Right forelimb (tissue), 1 donor: Measurements from ENCODE around the gene TREH.
"Not testable (repeated sequence)": the region's sequence is repeated elsewhere in the genome, so short reads cannot be mapped to it uniquely, and the experiment has no call there.

Experiments
- DNase-seq: peaks from one replicate; pipeline ENCODE4 v3.0.0-alpha.2; 2018

TREH gene, protein sequence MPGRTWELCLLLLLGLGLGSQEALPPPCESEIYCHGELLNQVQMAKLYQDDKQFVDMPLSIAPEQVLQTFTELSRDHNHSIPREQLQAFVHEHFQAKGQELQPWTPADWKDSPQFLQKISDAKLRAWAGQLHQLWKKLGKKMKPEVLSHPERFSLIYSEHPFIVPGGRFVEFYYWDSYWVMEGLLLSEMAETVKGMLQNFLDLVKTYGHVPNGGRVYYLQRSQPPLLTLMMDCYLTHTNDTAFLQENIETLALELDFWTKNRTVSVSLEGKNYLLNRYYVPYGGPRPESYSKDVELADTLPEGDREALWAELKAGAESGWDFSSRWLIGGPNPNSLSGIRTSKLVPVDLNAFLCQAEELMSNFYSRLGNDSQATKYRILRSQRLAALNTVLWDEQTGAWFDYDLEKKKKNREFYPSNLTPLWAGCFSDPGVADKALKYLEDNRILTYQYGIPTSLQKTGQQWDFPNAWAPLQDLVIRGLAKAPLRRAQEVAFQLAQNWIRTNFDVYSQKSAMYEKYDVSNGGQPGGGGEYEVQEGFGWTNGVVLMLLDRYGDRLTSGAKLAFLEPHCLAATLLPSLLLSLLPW

GRCh38 chr11:118679483-118679882 is at the start of gene TREH:
TREH (minus strand) TSS chr11:118679650; CDS start chr11:118679627, 23 bp downstream.
- no peak for DNase-seq

DNA sequence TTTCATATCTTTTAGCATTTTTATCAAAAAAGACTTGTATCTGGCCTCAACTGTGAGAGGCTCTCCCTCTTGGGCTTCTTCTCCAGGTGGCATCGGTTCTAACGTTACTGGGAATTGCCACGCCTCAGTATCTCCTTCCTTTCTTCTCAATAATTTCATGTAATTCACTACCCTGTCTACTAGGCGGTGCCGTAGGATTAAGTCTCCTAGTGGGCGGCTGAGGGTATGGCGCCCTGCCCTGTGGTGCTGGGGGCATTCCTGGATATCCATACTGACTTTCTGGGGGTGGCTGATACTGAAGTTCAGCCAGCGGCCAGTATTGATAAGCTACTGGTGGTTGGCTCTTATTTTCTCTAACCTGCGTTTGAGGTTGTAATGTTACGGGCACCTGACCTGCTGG is 48.7 kb upstream of the TREH start:
- not testable (repeated sequence) for DNase-seq

GRCh38 chr11:118727721-118728066 is 48.2 kb upstream of the TREH start:
- DNase-seq = not testable (repeated sequence)

GRCh38 chr11:118727001-118727720 is 47.7 kb upstream of the TREH start:
- DNase-seq = not testable (repeated sequence)

GRCh38 chr11:118721478-118722015 is 42.1 kb upstream of the TREH start:
- not testable (repeated sequence) for DNase-seq

- DNase-seq = not testable (repeated sequence)
These were observed 41.3 kb upstream of the TREH start for GRCh38 chr11:118720740-118721139.

GRCh38 chr11:118720078-118720477 is 40.6 kb upstream of the TREH start:
- not testable (repeated sequence) for DNase-seq

- DNase-seq = not testable (repeated sequence)
These were observed 39.1 kb upstream of the TREH start for GRCh38 chr11:118718562-118718961.

GRCh38 chr11:118717733-118718132 is 38.3 kb upstream of the TREH start:
- DNase-seq = not testable (repeated sequence)

- DNase-seq = not testable (repeated sequence)
These were observed 37.8 kb upstream of the TREH start for GRCh38 chr11:118717221-118717620.

DNA sequence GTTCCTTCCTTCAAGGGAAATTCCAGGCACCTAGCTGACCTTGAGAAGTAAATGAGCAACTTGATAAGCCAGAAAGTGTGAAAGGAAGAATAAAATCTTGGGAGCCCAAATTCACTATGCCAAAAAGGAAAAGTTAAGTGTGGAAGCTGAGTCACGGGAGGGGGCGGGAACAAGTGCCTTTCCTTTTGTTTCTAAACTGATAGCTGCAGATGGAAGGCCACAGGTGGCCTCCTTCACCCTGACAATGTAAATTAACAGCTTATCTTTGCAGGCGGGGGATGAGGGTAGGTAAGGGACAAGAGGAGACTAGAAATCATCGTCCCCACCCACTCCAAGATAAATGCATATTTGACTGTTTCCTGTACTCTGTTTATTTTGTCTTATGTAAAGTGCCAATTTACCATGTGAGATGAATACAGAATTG is 36.4 kb upstream of the TREH start:
- no peak for DNase-seq

GRCh38 chr11:118715245-118715831 is 35.9 kb upstream of the TREH start:
- DNase-seq = no peak

DNA sequence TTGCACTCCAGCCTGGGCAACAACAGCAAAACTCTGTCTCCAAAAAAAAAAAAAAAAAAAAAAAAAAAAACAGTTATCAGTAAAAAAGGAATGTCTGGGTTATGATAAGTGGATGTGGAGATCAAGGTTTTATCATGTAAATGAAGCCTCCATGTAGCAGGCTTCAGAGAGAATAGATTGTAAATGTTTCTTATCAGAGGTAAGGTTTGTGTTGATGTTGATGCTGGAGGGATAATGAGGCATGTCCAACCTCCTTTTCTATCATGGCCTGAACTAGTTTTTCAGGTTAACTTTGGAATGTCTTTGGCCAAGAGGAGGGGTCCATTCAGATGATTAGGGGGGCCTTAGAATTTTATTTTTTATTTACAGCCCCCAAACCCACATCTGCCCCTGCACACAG is 35.4 kb upstream of the TREH start:
- no peak for DNase-seq

- not testable (repeated sequence) for DNase-seq
These were observed 35.0 kb upstream of the TREH start for GRCh38 chr11:118714416-118714815.

DNA sequence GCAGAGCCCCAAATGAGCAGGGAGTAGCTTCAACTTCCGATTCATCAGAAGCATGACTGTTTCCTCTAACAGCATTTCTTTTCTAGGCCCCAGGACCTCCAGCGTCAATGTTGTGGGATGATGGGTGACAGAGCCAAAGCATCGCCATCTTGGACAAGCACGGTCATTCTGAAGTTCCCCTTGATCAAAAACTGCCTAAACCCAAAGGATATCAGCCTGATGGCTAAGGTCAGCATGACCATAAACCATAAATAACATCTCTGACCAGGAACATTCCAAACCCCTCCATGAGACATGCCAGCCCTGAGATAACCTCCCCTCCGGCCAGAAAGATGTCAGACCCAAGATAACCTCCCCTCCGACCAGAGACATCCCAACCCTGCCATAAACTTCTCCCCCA is 28.8 kb upstream of the TREH start:
- no peak for DNase-seq

GRCh38 chr11:118706546-118706825 is 27.0 kb upstream of the TREH start:
- no peak for DNase-seq

- no peak for DNase-seq
These were observed 26.5 kb upstream of the TREH start for GRCh38 chr11:118705791-118706545.

GRCh38 chr11:118705111-118705741 is 25.8 kb upstream of the TREH start:
- no peak for DNase-seq

DNA sequence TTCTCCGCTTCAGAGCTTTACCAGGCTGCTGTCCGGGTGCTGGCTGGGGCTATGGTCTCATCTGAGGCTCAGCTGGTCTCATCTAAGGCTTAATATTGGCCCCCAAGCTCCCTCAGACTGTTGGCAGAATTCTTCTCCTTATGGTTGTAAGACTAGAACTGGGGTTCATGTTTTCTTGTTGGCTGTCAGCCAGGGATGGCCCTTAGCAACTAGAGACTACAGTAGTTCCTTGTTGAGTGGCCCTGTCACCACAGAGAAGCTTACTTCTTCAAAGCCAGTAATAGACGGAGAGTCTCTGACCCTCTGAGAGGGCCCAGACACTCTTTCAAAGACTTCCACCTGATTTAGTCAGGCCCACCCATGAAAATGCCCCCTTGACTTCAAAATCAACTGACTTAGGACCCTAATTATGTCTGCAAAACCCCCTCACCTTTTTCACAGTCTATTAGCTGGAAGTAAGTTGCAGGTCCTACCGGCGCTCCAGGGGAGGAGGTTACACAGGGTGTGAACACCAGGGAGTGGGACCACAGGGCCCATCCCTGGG is 24.2 kb upstream of the TREH start:
- no peak for DNase-seq

DNA sequence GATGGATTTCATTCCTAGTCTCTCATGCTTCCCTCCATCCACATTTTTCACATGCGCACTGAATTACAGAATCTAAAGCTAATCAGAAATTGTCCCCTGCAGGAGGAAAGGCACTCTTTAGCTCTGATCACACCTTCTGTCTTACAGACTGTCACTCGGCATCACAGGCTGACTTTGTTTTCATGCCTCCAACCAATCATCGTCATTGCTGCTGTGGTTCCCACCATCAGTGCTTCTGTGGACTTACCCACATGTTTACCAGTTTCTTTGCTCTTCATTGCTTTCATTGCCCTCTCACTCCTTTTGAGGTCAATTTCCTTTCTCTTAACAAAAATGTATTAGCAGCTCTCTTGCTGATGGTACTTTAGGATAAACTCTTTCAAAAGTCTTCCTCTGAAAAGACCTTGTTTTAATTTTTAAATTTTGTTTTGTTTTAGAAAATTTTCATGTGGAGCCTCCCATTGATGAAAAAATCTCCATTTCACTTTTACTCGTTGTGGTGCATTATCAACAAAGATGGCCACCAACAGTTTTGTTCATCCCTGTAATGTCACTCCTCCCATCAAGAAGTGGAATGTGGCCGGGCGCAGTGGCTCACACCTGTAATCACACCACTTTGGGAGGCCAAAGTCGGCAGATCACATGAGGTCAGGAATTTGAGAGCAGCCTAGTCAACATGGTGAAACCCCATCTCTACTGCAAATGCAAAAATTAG is 20.2 kb upstream of the TREH start:
- DNase-seq = no peak

- DNase-seq = no peak
These were observed 17.9 kb upstream of the TREH start for GRCh38 chr11:118697346-118697745.
